IPS DF 4.7 (cell line): Measurements from ENCODE around the gene PPP1R15B.
A peak's percentile ranks its signal among the peaks of the same experiment; 100 is the strongest.

Source experiments
- DNase-seq: peaks from one replicate; pipeline ENCODE4 v3.0.0-alpha.2; 2013; ENCODE audit warnings: low spot score; ENCODE audit errors: extremely low read depth

The PPP1R15B gene

GRCh38 chr1:204367193-204367858 lies 44.3 kb downstream of the PPP1R15B start:
- no peak for DNase-seq

GRCh38 chr1:204366759-204367158 lies 44.9 kb downstream of the PPP1R15B start:
- DNase-seq, result no peak

- peak; percentile 69 for DNase-seq
These were observed 48.1 kb downstream of the PPP1R15B start for GRCh38 chr1:204363335-204364114.

- DNase-seq, result no peak
These were observed 48.7 kb downstream of the PPP1R15B start for GRCh38 chr1:204362984-204363334.

- DNase-seq, result no peak
These were observed 49.8 kb downstream of the PPP1R15B start for GRCh38 chr1:204361781-204362180.

- DNase-seq, result no peak
These were observed 50.3 kb downstream of the PPP1R15B start for GRCh38 chr1:204361341-204361771.

GRCh38 chr1:204360314-204360713 lies 51.3 kb downstream of the PPP1R15B start:
- DNase-seq, result no peak

GRCh38 chr1:204359474-204360255 lies 52.0 kb downstream of the PPP1R15B start, which contains the start of gene PLEKHA6:
TSS of gene PLEKHA6 (minus strand) at chr1:204359929. CDS start at chr1:204273727, 86,202 bp downstream.
- DNase-seq, result no peak

- no peak for DNase-seq
These were observed 52.5 kb downstream of the PPP1R15B start for GRCh38 chr1:204359131-204359473.

- no peak for DNase-seq
These were observed 53.0 kb downstream of the PPP1R15B start for GRCh38 chr1:204358605-204359004.

GRCh38 chr1:204357551-204358490 lies 53.8 kb downstream of the PPP1R15B start:
- no peak for DNase-seq

GRCh38 chr1:204356997-204357396 lies 54.6 kb downstream of the PPP1R15B start:
- no peak for DNase-seq

GRCh38 chr1:204355913-204356312 lies 55.7 kb downstream of the PPP1R15B start:
- no peak for DNase-seq

GRCh38 chr1:204354579-204354978 lies 57.0 kb downstream of the PPP1R15B start:
- no peak for DNase-seq
